Dedifferentiated amniotic fluid mesenchymal stem cell (primary cell): ENCODE measurements around the gene TEC.
"Not testable (repeated sequence)": the region's sequence is repeated elsewhere in the genome, so short reads cannot be mapped to it uniquely, and the experiment has no call there.

ENCODE experiments used
- DNase-seq: peaks from one replicate; pipeline ENCODE4 v3.0.0-alpha.2; 2016; ENCODE audit errors: extremely low spot score

TEC gene

DNA sequence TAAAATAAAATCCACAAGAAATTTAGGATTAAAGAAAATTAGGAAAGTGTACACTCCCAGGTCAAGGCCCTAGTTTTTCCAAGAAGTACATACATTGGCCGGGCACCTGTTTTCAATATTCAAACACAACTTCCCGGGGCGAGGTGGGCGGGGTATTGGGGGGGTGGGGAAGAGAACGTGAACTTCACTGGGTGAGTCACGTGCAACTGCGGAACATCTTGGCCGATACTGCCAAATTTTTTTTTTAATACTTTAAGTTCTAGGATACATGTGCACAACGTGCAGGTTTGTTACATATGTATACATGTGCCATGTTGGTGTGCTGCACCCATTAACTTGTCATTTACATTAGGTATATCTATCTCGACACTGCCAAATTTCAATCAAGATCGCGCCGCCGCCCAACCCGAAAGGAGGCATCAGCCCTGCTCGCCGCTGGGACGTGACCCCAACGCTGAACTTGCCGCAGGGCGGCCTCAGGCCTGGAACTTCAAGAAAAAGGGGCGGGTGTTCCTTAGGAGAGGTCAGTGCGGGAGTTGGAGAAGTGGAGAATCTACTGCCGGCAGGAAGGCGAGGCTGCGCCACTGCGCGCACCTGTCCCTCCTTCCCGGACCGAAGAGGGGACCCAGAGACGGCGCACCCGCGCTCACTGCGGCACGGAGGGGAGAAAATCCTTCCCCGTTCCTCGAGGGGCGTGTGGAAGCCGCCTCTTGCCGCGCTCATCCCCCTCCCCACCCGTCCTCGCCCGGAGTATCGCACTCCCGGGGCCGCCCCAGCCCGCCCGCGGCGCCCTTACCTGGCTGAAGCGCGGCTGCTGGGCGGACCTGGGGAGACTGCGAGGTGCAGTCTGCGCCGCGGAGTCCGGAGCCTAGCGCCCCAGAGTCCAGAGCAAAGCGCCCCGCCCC is at the start of gene TEC:
Gene TEC, minus strand, starts transcription at position 883 of the 905 bp plus-strand sequence. CDS start 41,224 bp downstream, outside the sequence.
- no peak for DNase-seq

DNA sequence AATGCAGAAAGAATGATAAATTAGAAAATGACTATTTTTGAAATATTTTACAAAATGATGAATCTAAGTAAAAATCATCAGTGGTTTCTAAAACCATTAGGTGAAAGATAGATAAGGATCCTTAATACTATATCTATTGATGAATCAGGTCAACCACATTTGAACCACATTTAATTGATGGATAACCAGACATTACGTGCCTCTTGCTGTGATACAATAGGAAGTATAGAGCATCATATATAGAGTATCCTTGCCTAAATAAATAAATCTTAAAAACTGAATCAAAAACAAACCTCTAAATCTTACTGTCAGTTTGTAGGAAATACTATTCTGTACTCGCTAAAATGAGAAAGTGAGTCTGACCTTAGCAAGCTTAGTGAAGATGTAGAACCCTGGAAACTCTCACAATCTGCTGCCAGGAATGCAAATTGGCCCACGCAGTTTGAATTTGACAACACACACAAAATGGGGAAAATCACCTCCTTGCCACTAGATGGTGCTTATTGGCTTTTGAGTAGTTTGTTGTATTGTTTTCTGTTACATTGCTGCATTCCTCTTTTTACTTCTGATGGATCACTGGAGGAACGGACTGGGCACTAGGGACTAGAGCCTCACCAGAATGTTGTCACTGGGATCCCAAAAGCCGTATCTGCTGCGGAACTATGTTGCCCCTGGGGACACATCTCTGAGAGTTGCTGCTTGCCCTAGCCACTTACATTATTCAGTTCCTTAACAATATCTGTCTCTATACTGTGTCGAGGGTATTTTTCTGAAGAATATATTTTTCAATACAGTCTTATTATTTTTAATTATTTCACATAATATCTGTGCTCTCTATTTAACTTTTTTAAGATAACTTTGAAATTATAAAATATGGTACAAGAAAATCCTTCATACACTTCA is 46.3 kb upstream of the TEC start:
- DNase-seq, result peak; percentile 54

DNA sequence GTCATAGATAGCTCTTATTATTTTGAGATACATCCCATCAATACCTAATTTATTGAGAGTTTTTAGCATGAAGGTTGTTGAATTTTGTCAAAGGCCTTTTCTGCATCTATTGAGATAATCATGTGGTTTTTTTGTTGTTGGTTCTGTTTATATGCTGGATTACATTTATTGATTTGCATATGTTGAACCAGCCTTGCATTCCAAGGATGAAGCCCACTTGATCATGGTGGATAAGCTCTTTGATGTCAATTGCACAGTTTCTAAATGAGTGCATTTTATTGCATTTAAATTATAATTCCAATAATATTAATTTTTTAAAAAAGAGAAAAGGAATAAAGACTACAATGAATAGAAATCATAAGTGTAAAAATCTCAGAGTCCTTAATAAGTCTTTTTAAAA is 45.1 kb upstream of the TEC start:
- not testable (repeated sequence) for DNase-seq

DNA sequence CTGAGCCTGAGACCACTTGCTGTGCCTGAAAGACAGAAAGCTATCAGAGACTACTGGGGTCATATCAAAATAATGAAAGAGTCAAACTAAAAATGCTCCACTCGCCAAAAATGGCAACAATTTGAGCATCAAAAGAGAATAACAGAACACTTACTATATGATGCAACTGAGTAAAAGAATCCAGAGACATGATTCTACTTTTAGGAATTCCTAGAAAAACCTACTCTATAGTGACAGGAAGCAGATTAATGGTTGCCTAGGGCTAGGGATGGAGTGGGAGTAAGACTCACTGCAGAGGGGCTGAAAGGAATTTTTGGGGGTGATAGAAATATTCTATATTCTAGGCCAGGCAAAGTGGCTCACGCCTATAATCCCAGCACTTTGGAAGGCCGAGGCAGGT is 42.3 kb upstream of the TEC start:
- no peak for DNase-seq

DNA sequence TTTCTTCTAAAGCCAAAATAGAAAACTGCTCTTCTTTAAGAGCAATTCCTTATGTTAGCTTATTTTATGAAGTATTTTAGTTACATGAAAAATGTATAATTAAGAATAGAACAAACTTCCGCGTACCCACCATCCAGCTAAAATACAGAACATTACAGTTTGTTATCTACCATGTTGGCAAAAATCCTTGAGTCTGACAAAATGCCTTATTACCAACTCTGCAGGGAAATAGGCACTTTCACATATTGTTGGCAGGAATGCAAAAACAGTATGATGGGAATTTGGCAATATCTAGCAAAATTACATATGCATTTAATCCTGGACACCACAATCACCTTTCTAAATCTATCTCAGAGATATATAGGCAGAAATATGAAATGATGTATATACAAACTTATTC is 39.3 kb upstream of the TEC start:
- DNase-seq, result no peak

DNA sequence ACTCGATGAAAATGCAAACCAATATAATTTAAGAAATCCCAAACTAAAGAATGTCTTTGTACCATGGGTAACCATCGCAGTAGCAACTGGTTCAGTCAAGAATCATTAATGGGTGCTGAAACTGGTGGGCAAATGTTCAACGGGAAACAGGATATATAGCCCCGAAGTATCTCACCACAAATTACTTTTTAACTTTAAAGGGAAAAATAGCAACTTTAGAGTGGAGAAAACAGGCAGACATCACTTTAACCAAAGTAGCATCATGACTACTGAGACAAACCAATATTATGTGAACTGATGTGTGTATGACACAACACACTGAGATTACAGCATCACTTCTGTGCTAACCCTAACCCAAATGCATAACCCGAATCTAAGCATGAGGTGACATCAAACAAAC is 37.9 kb upstream of the TEC start:
- DNase-seq, result no peak

DNA sequence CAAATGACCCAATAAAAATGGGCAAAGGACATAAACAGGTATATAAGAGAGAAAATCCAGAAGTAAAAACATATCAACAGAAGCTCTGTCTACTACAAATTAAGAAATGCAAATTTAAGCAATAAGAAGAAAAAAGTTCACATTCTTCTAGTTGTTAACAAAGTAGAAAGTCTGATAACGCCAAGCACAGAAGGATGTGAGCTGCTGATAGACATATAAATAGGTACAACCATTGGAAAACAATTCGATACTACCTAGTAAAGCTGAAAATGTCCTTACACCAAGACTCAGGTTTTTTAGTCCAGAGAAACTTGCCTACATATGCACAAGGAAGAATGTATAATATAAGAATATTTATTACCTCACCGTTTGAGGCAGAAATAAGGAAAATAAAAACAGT is 35.9 kb upstream of the TEC start:
- DNase-seq, result no peak

DNA sequence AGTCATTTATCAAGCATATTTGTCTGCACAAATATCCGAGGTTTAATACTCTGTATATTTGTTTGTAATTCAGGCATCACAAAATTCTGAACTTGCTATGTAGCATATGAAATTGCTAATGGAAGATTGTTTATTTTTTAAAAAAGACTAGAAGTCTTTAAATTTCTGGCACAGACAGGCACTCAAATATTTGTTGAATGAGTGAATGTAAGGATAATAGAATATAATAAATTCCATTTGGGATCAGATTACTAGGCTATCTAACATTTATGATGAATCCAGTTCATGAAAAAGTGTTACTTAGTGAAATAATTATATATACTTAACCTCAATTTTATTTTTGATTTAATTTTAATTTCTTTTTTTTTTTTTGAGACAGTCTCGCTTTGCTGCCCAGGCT is 30.4 kb upstream of the TEC start:
- peak; percentile 73 for DNase-seq

DNA sequence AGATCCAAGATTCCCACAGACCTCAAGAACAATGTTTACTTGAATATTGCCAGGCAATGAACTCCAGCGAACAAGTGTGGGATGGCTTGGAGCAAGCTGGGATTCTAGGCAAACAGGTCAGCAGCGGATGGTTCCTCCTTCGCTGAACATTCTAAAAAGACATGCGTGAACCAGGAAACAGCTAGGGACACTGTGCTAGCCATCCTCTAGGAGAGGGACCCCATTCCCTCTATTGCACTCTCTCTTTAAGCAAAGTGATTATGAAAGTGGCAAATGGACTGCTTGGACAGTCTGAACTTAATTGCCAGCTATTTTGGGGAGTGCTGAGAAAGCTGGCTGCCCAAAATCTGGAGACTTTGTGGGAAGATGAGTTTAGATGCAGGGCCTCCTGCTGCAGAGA is 29.9 kb upstream of the TEC start:
- DNase-seq, result peak; percentile 13

DNA sequence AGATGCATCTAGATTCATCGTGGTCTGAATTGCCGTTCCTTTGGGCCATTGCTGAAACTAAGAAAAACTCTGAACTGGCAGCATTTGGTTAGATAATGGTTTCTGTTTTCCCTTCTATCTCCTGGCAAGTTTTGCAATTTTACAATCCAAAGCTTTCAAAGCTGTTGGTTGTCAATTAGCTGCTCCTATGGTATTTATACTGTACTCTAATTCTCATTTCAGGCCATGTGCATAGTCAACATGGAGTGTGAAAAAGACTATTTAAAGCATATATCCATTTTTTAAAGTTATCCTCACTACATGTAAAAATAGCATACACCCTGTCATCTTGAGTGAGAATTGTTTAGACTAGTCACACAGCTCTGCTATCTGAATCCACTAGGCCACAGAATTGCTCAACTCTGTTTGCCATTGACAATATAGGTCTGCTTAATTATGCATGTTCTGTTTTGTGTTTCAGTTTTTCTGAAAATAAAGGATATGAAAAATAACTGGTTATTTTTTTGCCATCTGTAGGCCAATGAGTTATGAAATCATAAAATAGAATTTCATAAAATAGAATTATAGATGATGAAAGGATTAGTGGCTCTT is 27.7 kb upstream of the TEC start:
- DNase-seq, result peak; percentile 14

DNA sequence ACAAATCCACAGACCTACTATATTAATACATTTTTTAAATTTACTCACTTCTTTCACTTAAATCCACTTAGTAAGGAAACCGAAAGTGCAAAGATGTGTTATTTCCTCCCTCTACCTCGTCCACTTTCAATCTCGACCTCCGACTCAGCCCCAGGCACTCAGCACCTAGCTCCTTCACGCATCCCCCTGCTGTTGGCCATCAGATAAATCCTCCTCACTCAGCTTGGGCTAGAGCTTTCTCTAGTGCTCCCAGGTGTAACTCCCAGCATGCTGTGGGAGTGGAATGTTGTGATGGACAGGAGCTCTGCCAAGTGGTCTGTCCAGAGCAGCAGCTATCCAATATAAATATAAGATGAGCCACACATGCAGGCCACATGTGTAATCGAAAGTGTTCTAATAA is 26.7 kb upstream of the TEC start:
- DNase-seq, result peak; percentile 11

DNA sequence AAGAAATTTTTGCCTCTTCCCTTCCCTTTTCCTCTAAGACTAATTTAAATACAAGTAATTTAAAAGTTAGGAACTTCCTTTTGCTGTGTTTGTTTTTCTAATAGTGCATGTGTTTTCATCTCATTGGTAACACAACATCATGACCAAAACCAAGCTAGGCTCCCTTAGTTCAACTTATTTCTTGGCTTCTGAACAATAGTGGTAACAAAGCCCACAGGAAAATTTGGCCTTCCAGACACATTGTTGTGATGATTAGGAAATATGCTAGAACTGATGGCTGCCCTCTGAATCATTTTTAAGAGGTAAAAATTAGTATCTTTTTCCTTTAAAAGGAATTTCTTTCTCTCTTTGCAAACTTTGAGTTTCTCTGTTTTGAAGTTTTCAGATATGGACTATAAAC is 25.5 kb upstream of the TEC start:
- DNase-seq, result peak; percentile 13

DNA sequence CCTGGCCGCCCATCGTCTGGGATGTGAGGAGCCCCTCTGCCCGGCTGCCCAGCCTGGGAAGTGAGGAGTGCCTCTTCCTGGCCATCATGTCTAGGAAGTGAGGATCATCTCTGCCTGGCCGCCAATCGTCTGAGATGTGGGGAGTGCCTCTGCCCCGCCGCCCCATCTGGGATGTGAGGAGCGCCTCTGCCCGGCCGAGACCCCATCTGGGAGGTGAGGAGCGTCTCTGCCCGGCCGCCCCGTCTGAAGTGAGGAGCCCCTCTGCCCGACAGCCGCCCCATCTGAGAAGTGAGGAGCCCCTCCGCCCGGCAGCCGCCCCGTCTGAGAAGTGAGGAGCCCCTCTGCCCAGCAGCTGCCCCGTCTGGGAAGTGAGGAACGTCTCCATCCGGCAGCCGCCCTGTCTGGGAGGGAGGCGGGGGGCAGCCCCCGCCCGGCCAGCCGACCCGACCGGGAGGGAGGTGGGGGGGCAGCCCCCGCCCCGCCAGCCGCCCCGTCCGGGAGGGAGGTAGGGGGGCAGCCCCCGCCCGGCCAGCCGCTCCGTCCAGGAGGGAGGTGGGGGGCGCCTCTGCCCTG is 22.7 kb upstream of the TEC start:
- not testable (repeated sequence) for DNase-seq

DNA sequence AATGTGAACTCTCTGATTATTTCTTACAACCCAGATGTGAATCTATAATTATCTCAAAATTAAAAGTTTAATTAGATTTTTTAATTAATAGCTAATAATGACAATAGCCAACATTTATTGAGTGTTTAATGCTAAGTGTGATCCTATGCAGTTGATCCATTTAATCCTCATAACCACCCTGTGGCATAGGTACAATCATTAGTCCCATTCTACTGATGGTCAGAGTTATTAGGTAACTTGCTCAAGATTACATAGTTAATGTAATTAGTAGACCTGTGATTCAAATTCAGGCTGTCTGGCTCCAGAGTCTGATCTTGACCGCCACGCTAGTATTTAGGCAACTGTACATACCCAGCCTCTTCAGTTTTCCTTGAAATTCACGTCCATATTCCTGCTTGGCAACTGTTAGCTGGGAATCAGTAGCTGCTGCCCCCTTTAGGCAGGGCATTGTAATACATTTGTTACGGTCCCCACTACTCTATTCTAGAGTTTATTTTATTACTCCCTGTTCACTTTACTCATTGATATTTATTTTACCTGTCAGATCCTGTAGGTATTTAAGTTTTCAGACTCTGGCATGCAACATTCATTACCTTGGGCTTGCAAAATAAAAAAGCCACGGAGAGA is 20.6 kb upstream of the TEC start:
- DNase-seq, result peak; percentile 5

DNA sequence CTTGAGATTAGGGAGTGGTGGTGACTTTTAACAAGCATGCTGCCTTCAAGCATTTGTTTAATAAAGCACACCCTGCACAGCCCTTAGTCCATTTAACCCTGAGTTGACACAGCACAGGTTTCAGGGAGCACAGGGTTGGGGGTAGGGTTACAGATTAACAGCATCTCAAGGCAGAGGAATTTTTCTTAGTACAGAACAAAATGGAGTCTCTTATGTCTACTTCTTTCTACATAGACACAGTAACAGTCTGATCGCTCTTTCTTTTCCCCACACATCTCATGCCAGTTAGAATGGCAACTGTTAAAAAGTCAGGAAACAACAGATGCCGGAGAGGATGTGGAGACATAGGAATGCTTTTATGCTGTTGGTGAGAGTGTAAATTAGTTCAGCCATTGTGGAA is 16.4 kb upstream of the TEC start:
- DNase-seq, result peak; percentile 13

DNA sequence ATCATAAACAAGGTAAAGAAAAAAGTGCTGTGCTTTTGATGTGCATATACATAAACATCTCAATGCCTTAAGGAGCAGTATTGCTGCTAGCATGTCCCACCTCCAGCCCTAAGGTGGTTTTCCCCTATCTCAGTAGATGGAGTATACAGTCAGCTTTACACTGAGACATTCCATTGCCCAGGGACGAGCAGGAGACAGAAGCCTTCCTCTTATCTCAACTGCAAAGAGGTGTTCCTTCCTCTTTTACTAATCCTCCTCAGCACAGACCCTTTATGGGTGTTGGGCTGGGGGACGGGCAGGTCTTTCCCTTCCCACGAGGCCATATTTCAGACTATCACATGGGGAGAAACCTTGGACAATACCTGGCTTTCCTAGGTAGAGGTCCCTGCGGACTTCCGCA is 16.0 kb upstream of the TEC start:
- DNase-seq, result not testable (repeated sequence)

DNA sequence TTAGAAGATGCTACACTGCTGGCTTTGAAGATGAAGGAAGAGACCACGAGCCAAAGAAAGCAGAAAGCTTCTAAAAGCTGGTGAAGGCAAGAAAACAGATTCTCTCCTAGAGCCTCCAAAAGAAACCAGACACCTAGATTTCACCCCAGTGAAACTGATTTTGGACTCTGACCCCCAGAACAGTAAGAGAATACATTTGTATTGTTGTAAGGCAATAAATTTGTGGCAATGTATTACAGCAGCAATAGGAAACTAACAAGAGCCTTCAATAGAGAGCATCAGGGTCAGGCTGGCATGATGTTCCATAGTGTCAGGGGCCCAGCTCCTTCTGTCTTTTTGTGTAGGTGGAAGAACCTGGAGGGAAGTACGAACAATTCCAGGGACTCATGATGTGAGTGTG is 6.0 kb upstream of the TEC start:
- DNase-seq, result no peak

DNA sequence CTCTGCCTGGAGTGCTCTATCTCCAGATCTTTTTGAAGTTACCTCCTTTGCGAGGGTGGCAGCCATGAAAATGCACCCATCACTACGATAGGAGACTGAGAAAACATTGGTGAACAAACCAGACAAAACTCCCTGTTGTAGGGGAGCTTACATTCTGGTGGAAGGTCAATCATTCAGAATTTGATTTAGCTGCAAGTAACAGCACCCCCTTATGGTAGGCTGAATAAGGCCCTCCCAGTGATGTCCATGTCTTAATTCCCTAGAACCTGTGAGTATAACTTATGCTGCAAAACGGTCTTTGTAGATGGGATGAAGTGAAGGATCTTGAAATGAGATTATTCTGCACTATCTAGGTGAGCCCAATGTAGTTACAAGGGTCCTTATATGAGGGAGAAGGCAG is 5.6 kb upstream of the TEC start:
- no peak for DNase-seq

DNA sequence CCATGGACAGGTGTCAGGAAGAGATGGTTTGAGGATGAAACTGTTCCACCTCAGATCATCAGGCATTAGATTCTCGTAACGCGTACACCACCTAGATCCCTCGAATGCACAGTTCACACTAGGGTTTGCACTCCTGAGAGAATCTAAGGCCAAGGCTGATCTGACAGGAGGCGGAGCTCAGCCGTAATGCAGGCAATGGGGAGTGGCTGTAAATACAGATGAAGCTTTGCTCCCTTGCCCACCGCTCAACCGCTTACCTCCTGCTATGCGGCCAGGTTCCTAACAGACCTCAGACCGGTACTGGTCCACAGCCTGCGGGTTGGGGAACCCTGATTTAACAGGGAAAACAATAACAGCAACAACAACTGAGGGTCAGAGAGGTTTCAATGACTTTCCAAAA is 2.0 kb upstream of the TEC start:
- no peak for DNase-seq

DNA sequence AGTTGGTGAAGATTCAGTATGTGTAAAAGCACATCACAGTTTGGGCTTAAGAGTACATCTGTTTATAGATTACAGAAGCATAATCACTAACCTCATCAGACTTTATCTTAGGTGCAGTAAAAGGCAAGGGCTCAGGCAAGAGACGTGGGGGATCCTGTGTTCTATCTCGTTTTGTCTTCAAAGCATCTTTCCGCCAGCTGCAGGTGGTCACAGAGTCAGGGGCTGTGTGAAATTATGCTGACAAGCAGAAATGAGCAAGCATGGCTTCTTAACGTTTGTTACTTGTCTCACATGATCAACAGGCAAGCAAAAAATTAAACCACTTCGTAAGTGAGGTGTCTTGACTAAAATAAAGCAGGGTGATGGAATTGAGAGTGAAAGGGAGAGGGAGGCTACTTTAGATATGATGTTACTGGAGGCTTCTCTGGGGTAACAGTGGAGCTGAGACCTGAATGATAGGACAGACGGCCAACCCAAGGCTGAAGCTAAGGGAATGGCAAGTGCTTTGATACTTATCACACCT is 1.4 kb upstream of the TEC start:
- no peak for DNase-seq

DNA sequence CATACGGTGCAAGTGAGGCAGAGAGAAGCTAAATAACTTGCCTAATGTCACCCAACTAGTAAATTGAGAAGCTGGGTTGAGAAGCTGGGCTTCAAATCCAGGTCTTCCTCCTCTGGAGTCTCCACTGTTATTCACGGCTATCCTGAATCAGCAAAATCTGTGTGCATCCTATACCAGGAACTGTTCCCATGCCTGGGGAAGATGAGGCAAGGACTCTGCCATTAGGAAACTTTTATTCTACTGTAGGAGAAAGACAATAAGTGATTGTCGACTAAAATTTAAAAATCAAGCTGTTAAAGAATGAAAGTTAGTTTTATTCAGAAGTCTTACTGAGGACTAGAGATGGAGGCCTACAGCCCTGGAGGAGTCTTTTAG is 872 bp upstream of the TEC start:
- no peak for DNase-seq
